HG02981 (cell line): ENCODE results near the gene GARNL3.

ENCODE experiments used
- ATAC-seq: cut with Tn5 transposase; IDR thresholded peaks from one replicate; pipeline ENCODE4 v1.9.1; 2021; ENCODE audit warnings: mild to moderate bottlenecking, moderate library complexity; ENCODE audit not compliant: unreplicated experiment

GARNL3 gene

GRCh38 chr9:127344368-127345000 lies 79.9 kb downstream of the GARNL3 start:
- ATAC-seq, result no peak

- ATAC-seq, result no peak
Measured at GRCh38 chr9:127345566-127345965, 81.0 kb downstream of the GARNL3 start.

- ATAC-seq, result no peak
Measured at GRCh38 chr9:127346584-127346983, 82.0 kb downstream of the GARNL3 start.

GRCh38 chr9:127347831-127348776 lies 83.5 kb downstream of the GARNL3 start:
- no peak for ATAC-seq

DNA sequence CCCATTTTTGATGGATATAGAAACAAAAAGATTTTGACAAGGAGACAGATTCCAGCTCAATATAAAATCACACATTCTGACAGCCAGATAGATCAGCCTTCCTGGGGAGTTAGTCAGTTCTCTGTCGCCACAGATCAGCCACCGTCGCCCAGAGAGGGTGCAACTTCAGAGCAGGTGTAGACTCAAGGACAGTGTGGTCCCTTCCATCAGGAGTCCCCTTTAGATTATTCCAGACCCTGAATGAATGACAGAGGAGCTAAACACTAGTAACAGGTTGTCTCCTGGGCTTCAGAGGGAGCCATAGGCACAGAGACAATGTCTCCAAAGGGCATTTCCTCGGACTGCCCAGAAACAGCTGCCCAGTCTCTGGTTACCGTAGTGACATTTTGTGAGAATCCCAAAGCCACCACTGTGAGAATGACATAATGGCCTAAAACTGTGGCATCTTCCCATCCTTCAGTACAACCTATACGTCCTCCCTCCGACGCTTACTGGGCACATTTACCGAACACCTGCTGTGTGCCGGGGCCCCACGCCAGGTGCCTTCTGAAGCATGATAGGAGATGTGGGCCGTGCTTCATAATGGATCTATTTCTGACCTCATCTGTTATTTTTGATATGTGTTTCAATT lies 85.0 kb downstream of the GARNL3 start:
- ATAC-seq, result no peak

DNA sequence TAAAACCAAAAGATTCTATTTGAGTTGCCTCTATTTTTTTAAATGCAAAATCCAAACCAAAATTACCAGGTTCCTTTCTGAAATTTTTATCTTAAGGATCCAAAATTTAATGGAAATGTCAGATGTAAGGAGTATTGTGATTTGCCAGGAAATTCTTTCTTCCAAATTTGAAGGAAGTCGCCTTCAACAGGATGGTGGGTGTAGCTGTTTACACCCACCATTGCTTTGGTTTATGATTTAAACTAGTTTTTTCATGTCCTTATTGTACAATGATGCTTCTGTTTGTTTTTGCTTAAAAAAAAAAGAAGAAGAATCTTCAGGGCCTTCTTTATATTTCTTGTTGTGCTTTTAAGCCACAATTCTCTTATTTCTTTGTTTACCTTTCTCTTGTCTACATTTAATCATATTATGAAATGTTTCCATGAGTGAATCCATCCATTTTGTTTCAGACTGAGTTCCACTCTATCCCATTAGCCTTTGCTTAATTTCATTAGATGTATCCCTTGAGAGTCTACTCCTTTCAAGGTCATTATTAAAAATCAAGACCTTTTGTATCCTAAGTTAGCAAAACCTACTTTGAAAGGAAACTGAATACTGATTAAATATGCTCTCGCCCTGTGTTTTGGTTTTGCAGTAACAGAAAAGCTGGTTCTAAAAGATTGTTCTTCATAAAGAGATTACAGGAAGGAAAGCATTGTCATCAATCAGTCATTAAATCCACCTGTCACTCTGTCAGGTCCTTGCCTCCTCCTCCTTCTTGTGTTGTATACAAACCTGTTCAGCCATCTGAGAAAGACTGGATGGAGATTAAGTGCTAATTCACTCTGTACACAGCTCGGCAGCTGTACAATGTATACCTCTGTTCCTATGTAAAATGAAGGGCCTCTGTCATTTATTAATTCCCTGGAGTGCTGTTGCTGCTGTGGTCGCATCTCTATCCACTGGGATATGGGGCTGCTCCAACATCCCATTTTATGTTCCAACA lies 86.9 kb downstream of the GARNL3 start:
- no peak for ATAC-seq

DNA sequence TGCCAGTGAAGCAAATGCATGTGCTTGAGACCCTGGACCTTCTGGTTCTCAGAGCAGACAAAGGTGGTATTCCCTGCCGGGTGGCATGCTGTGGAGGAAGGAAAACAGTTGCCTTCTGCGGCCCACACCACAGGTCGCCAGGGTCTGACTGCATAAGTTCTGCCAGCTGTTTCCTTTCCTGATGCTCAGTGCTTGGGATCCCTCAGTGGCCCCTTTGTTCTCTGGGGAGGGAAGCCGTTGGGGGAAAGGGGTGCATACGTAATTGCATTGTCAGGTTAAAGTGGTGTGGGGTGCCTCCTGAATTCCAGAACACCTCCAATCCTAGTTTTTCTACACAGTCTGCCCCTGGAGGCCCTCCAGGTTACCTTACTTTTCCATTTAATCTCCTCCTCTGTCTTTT lies 89.3 kb downstream of the GARNL3 start:
- no peak for ATAC-seq

GRCh38 chr9:127356906-127357305 lies 92.3 kb downstream of the GARNL3 start:
- no peak for ATAC-seq

GRCh38 chr9:127358023-127358535 lies 93.5 kb downstream of the GARNL3 start:
- no peak for ATAC-seq

- no peak for ATAC-seq
Measured at GRCh38 chr9:127358770-127359169, 94.2 kb downstream of the GARNL3 start.

GRCh38 chr9:127360250-127360649 lies 95.7 kb downstream of the GARNL3 start:
- ATAC-seq, result no peak

DNA sequence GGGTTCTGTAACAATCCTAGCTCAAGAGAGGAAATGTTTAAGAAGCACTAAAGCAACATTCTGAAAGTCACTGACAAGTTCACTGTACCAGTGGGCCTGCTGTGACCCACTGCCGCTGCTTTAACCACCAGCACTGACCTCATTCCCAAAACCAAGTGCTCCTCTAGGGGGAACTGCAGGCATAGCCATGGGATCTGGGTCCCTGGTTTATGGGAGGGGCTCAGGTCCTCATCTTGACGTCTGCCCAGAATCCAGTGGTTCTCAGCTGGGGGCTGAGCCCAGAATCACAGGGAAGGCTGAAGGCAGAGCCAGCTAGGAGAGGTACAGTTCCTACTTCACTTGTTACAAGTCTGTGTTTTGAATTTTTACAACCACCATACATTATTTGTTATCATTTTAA lies 96.3 kb downstream of the GARNL3 start:
- no peak for ATAC-seq

DNA sequence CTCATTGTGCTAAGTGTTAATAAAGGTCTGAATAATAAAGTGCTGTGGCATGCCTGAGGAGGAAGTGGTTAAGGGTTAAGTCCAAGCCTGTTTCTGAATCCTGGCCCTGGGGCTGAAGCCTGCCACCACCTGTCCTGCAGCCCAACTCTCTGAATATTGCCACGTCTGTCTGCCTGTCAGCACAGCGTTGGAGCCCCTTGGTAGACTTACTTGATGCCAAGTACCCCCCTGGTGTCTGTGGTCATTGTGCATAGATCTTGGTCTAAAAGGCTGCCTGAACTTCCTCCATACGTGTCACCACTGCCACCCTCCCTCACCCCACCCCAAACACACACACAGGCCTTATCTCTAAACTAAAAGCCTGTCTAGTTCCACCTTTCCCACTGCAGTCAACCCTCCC lies 97.0 kb downstream of the GARNL3 start:
- ATAC-seq, result no peak

GRCh38 chr9:127362829-127363228 lies 98.3 kb downstream of the GARNL3 start:
- ATAC-seq, result no peak

- no peak for ATAC-seq
Measured at GRCh38 chr9:127365461-127365860, 100.9 kb downstream of the GARNL3 start.

- no peak for ATAC-seq
Measured at GRCh38 chr9:127366594-127366993, 102.0 kb downstream of the GARNL3 start.

- no peak for ATAC-seq
Measured at GRCh38 chr9:127368852-127369402, 104.4 kb downstream of the GARNL3 start.

GRCh38 chr9:127369428-127369827 lies 104.9 kb downstream of the GARNL3 start:
- ATAC-seq, result no peak

DNA sequence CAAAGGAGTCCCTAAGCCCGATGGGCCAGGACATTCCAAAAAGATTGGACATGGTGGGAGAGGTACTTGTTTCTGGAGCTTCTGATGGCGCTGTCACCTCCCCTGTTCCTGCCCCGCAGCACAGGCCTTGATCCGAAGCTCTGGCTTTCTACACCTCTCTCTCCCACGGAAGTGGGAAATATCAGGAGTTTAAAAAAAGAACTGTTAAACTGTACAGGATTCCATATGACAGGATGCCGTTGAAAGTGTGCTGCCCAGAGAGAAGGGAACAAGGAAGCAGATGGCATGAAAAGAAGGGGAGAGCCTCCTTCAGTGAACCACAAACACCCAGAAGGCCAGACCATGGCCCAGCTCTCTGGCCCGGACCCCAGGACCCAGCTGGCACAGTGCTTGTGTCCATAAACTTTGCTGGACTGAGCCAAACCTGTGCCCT lies 105.6 kb downstream of the GARNL3 start:
- ATAC-seq, result no peak
